ENCODE results near the gene POU2F3.

DNA sequence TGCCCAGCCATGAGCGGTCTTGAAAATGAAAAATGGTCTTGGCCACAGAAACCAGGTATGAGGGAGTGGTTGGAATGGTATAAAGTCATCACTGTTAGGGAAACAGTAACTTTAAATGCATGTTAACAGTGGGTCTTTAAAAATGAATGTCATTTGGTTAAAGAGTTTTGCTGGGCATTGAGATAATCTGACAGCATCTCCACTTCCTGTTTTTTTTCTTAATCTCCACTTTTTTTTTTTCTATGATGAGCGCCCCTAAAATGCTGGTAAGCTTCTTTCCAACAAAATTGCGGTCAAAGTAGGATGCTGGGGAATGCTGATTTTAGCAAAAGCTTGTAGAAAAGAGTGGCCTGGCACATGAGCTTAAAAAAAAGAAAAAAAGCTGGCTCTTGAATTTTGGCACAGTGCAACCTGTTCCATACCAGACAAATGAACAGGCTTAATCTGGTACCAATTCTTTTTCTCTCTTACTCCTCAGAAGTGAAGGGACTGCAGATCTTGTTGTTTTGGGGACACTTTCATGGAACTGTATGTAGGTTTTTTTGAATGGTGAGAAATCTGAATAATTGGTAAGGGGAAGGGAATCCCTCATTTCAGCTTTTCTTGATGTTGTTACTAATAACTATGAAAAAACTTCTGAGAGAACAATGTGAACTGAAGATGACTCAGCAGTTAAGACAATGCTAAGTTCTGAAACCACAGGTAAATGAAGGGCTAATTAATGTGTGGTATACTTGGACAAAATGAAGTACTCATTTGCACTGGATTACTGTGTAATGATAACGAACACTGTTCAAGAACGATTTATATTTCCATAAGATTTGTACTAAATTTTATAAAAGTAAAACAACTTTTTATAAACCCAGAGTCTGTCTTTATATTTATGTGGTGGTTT is 93.1 kb downstream of the POU2F3 start:
- TF ChIP-seq EZH2phosphoT487 (IDR thresholded peaks at IDR 0.05; ENCODE audit: low read length): no peak
- TF ChIP-seq, protein P1, sequence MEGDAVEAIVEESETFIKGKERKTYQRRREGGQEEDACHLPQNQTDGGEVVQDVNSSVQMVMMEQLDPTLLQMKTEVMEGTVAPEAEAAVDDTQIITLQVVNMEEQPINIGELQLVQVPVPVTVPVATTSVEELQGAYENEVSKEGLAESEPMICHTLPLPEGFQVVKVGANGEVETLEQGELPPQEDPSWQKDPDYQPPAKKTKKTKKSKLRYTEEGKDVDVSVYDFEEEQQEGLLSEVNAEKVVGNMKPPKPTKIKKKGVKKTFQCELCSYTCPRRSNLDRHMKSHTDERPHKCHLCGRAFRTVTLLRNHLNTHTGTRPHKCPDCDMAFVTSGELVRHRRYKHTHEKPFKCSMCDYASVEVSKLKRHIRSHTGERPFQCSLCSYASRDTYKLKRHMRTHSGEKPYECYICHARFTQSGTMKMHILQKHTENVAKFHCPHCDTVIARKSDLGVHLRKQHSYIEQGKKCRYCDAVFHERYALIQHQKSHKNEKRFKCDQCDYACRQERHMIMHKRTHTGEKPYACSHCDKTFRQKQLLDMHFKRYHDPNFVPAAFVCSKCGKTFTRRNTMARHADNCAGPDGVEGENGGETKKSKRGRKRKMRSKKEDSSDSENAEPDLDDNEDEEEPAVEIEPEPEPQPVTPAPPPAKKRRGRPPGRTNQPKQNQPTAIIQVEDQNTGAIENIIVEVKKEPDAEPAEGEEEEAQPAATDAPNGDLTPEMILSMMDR (IDR thresholded peaks at IDR 0.05; ENCODE audit: low read length): no peak
